Natural killer cell (primary cell): Measurements from ENCODE around the gene ARHGEF26. TPM values are rescaled to one million over a fixed set of nuclear protein-coding genes. Genes with fewer than 3 reads are reported as not detected.

Experiments
- ATAC-seq, 3 donors: fragments of 150-1000 bp in 2 of 3; fragments of 200-7000 bp in 1 of 3; cut with Tn5 transposase; 1 replicate in 1 of 3; 2 replicates in 2 of 3; pipeline ENCODE4 v1.10.0; 2021; ENCODE audit warnings: mild to moderate bottlenecking in 2 of 3, moderate library complexity in 2 of 3
- DNase-seq, 2 donors: peaks; one replicate each; pipeline versions ENCODE4 v3.0.0 to v3.0.0-alpha.2; 2013 to 2021; ENCODE audit warnings: mixed read lengths in 1 of 2
- H3K27ac ChIP-seq: one replicate; pipeline ENCODE4 v1.5.1; 2013; ENCODE audit warnings: mild to moderate bottlenecking, low read length
- H3K27me3 ChIP-seq: one replicate; pipeline ENCODE4 v1.6.1; 2013; ENCODE audit warnings: low read length; ENCODE audit not compliant: control insufficient read depth, insufficient read depth
- H3K36me3 ChIP-seq: one replicate; pipeline ENCODE4 v1.6.1; 2013; ENCODE audit warnings: low read length; ENCODE audit not compliant: control insufficient read depth, insufficient read depth
- H3K4me1 ChIP-seq: one replicate; pipeline ENCODE4 v1.6.1; 2013; ENCODE audit warnings: low read length; ENCODE audit not compliant: control insufficient read depth, insufficient read depth
- H3K4me3 ChIP-seq: one replicate; pipeline ENCODE4 v1.5.1; 2013; ENCODE audit warnings: low read length
- H3K9me3 ChIP-seq: one replicate; pipeline ENCODE4 v1.6.1; 2013; ENCODE audit warnings: low read length; ENCODE audit not compliant: control insufficient read depth, insufficient read depth
- H3K27ac Mint-ChIP-seq, 2 donors: one replicate each; pipeline ENCODE4 v1.8.0; 2022; ENCODE audit warnings: mild to moderate bottlenecking in 2 of 2, mixed read lengths in 2 of 2, moderate library complexity in 1 of 2
- H3K27me3 Mint-ChIP-seq, 2 donors: one replicate each; pipeline ENCODE4 v1.8.0; 2022; ENCODE audit warnings: low read depth in 2 of 2, mixed read lengths in 2 of 2
- H3K36me3 Mint-ChIP-seq: one replicate; pipeline ENCODE4 v1.8.0; 2022; ENCODE audit warnings: mixed read lengths
- H3K4me1 Mint-ChIP-seq, 2 donors: one replicate each; pipeline ENCODE4 v1.8.0; 2022; ENCODE audit warnings: mixed read lengths in 2 of 2
- H3K4me3 Mint-ChIP-seq: one replicate; pipeline ENCODE4 v1.8.0; 2022; ENCODE audit warnings: mild to moderate bottlenecking, moderate library complexity, mixed read lengths
- H3K9me3 Mint-ChIP-seq, 2 donors: one replicate each; pipeline ENCODE4 v1.8.0; 2022; ENCODE audit warnings: mixed read lengths in 2 of 2
- CTCF ChIP-seq: fragments of 200-600 bp; IDR thresholded peaks from one replicate; pipeline ENCODE4 v1.8.0; 2022; ENCODE audit warnings: antibody characterized with exemption
- WGBS: methylation state at CpG from one replicate; pipeline ENCODE4 v1.1.7; 2013; ENCODE audit warnings: missing lambda C conversion rate; ENCODE audit not compliant: insufficient coverage; 5-methylcytosine and 5-hydroxymethylcytosine counted together
- intact Hi-C: fragments of 100-400 bp; cut with micrococcal nuclease; formaldehyde crosslinking; loops from one replicate; pipeline ENCODE4 v1.14.2; 2022
- total RNA-seq, 4 donors: library from RNA; stranded (reverse); fragments of 120-200 nt in 1 of 4; gene quantifications; one replicate each; pipeline versions ENCODE4 v1.2.3 to v1.2.4, GENCODE V29; 2013 to 2022

The ARHGEF26 gene
- total RNA-seq, 3 donors from 2014 or later (not counting 1 experiment from before 2014, with no cell fraction given), result 0.20 TPM; not detected in 2

- Histone ChIP-seq H3K4me3 (no peak overlapping the region), H3K27ac (no peak overlapping the region), H3K4me1 (no peaks in the 10 kb centered on the region), H3K9me3 (no peaks in the 10 kb centered on the region), H3K27me3 (no peaks in the 10 kb centered on the region), H3K36me3 (peaks cover 51% of the 10 kb centered on the region)
- no peak overlapping the region for H3K4me3 Mint-ChIP-seq
- WGBS, result 97% methylated on average over 3 of the region's 3 CpGs
- TF ChIP-seq CTCF, result no peak
- intact Hi-C loops, result loop anchor here (2.0 to 5.0 kb wide), 2 partner anchors 1089 to 1209 kb away; partner anchors contain the start of gene RAP2B
- ATAC-seq, result no peak
- no peaks in the 10 kb centered on the region for H3K9me3 Mint-ChIP-seq
- H3K36me3 Mint-ChIP-seq, result peaks cover 17% of the 10 kb centered on the region
- no peak overlapping the region for H3K27ac Mint-ChIP-seq
- H3K4me1 Mint-ChIP-seq, result peaks cover 5 to 9% of the 10 kb centered on the region in 2 donors
- no peaks in the 10 kb centered on the region for H3K27me3 Mint-ChIP-seq
- no peak for DNase-seq
Measured at GRCh38 chr3:154251610-154252009, 130.4 kb downstream of the ARHGEF26 start.

GRCh38 chr3:154252759-154253638 is 131.8 kb downstream of the ARHGEF26 start:
- Histone ChIP-seq H3K27me3 (no peaks in the 10 kb centered on the region), H3K9me3 (no peaks in the 10 kb centered on the region), H3K27ac (no peak overlapping the region), H3K4me3 (no peak overlapping the region), H3K36me3 (peaks cover 65% of the 10 kb centered on the region), H3K4me1 (no peaks in the 10 kb centered on the region)
- H3K9me3 Mint-ChIP-seq, result no peaks in the 10 kb centered on the region
- peak; percentile 73 for TF ChIP-seq CTCF
- intact Hi-C loops, result loop anchor here (2.0 to 5.0 kb wide), 2 partner anchors 1090 to 1211 kb away; partner anchors contain the start of gene RAP2B
- WGBS, result 30% methylated on average over 10 of the region's 11 CpGs
- no peaks in the 10 kb centered on the region for H3K27me3 Mint-ChIP-seq
- H3K36me3 Mint-ChIP-seq, result peaks cover 29% of the 10 kb centered on the region
- H3K27ac Mint-ChIP-seq, result peak overlapping the region in 1 of 2 donors; percentile 78
- H3K4me1 Mint-ChIP-seq, result peaks cover 9 to 10% of the 10 kb centered on the region in 2 donors
- no peak overlapping the region for H3K4me3 Mint-ChIP-seq
- ATAC-seq (peak; percentile 72 to 82 (median 79)), DNase-seq (peak; percentile 56 to 69)

GRCh38 chr3:154254527-154254926 is 133.3 kb downstream of the ARHGEF26 start:
- intact Hi-C loops, result loop anchor here (5.0 kb wide), 1 partner anchor 1212 kb away; no protein-coding TSS in a partner anchor
- no peaks in the 10 kb centered on the region for H3K4me1 ChIP-seq
- WGBS, result 95% methylated on average over 8 of the region's 8 CpGs
- Mint-ChIP-seq H3K4me3 (no peak overlapping the region), H3K4me1 (peaks cover 10 to 14% of the 10 kb centered on the region in 2 donors), H3K9me3 (no peaks in the 10 kb centered on the region), H3K27me3 (no peaks in the 10 kb centered on the region), H3K27ac (no peak overlapping the region), H3K36me3 (peaks cover 33% of the 10 kb centered on the region)
- H3K27ac ChIP-seq, result no peak overlapping the region
- H3K4me3 ChIP-seq, result no peak overlapping the region
- no peak for TF ChIP-seq CTCF
- no peaks in the 10 kb centered on the region for H3K27me3 ChIP-seq
- no peaks in the 10 kb centered on the region for H3K9me3 ChIP-seq
- ATAC-seq (no peak), DNase-seq (no peak)
- peaks cover 73% of the 10 kb centered on the region for H3K36me3 ChIP-seq
